Ovary (tissue), 3 donors: ENCODE data around the gene NUB1.

ENCODE experiments used
- POLR2A ChIP-seq: fragments of 450-650 bp; IDR thresholded peaks from one replicate; pipeline ENCODE4 v1.6.1; 2017; ENCODE audit warnings: antibody characterized with exemption, mild to moderate bottlenecking, moderate library complexity
- TF ChIP-seq, protein P1 (sequence below), 3 donors: fragments of 450-650 bp in 2 of 3; fragments of 200-600 bp in 1 of 3; IDR thresholded peaks; one replicate each; pipeline versions ENCODE4 v1.5.1 to v1.8.0; 2016 to 2022; ENCODE audit warnings: antibody characterized with exemption in 3 of 3, mild to moderate bottlenecking in 1 of 3
- donor health status: DM: no; HTN: no; CAD: no.

DNA sequence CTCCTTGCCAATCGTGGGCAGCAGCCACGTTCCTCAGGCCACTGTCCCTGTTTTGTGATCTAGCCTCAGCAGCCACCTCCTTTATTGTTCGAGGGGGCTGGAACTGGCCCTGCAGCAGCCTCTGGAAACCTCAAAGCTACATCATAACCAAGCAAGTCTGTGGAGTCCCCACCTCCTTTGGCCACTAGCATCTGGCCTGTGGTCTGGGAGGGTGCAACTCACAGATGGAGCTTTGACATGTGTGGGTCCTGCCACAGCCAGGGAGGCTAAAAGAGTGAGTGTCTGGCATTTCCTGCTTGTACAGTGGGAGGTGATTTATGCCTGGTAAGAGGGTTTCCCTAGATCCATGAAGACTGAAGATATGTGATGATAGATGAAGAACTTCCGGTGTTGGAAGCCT, 32.3 kb upstream of the NUB1 start:
- TF ChIP-seq POLR2A: no peak
- TF ChIP-seq, protein P1, sequence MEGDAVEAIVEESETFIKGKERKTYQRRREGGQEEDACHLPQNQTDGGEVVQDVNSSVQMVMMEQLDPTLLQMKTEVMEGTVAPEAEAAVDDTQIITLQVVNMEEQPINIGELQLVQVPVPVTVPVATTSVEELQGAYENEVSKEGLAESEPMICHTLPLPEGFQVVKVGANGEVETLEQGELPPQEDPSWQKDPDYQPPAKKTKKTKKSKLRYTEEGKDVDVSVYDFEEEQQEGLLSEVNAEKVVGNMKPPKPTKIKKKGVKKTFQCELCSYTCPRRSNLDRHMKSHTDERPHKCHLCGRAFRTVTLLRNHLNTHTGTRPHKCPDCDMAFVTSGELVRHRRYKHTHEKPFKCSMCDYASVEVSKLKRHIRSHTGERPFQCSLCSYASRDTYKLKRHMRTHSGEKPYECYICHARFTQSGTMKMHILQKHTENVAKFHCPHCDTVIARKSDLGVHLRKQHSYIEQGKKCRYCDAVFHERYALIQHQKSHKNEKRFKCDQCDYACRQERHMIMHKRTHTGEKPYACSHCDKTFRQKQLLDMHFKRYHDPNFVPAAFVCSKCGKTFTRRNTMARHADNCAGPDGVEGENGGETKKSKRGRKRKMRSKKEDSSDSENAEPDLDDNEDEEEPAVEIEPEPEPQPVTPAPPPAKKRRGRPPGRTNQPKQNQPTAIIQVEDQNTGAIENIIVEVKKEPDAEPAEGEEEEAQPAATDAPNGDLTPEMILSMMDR (IDR thresholded peaks at IDR 0.05): no peak
